ENCODE results near the gene KDM3B. TPM values are rescaled to one million over a fixed set of nuclear protein-coding genes. Genes with fewer than 3 reads are reported as not detected.

The KDM3B gene
- total and polyA plus RNA-seq, 9 of the 15 experiments (the other 6 are each of a cell fraction or from before 2014, with no cell fraction given): 13.8 to 62.8 (median 41.9) TPM

GRCh38 chr5:138352071-138352721 lies at the start of gene KDM3B (continued):
- no peak for TF ChIP-seq CHD7 (IDR thresholded peaks at IDR 0.05; ENCODE audit: low read depth, low read length)
- no peak for TF ChIP-seq CUX1 (CRISPR knock-in tag; IDR thresholded peaks at IDR 0.05)
- TF ChIP-seq ETV5 (CRISPR knock-in tag; IDR thresholded peaks at IDR 0.05; ENCODE audit: low read depth): no peak
- peak; percentile 99 to 100 (median 99) for TF ChIP-seq CTCF (IDR thresholded peaks at IDR 0.05 in 2 of 3, conservative IDR thresholded peaks at IDR 0.05 in 1 of 3; ENCODE audit: insufficient read depth in 2 of 3, low read depth in 1 of 3, low read length in 3 of 3)
- no peak for TF ChIP-seq ZNF277 (CRISPR knock-in tag; IDR thresholded peaks at IDR 0.05; ENCODE audit: borderline replicate concordance)
- no peak for TF ChIP-seq GTF2A2 (tag; IDR thresholded peaks at IDR 0.05)
